HG03354 (cell line): ENCODE measurements around the gene ENPP3.
"Not testable (repeated sequence)": the region's sequence is repeated elsewhere in the genome, so short reads cannot be mapped to it uniquely, and the experiment has no call there.

Source experiments
- ATAC-seq: cut with Tn5 transposase; IDR thresholded peaks from one replicate; pipeline ENCODE4 v1.9.1; 2021; ENCODE audit warnings: mild to moderate bottlenecking; ENCODE audit not compliant: unreplicated experiment, poor library complexity, severe bottlenecking

ENPP3 gene

DNA sequence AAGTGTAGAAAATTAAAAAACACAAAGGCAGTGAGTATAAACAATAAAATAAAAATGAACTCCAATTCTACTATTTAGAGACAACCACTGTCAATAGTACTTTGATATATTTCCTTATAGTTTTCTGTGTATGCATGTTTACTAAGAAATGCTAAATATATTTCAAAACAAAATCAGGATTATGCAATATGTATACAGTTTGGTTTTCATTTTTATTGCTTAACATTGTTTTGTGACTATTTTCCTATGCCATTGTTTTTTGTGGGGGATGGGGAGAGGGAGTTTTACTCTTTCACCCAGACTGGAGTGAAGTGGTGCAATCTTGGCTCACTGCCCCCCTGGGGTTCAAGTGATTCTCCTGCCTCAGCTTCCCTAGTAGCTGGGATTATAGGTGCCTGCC is 44.5 kb downstream of the ENPP3 start:
- no peak for ATAC-seq

DNA sequence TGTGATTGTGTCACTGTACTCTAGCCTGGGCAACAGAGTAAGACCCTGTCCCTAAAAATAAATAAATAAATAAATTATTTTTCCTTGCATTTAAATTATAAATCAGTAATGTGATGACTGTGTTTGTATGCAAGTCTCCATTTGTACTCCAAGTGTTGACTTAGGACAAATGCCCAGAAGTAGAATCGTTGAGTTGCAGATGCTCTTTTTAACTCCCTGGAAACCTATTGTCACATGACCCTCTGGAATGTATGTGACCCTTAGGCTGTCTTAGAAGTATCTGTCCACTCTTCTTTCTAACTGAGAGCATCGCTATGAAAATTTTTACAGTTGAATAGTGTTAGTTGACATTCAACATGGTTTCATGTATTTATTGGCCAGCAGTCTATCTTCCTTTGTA is 45.3 kb downstream of the ENPP3 start:
- no peak for ATAC-seq

DNA sequence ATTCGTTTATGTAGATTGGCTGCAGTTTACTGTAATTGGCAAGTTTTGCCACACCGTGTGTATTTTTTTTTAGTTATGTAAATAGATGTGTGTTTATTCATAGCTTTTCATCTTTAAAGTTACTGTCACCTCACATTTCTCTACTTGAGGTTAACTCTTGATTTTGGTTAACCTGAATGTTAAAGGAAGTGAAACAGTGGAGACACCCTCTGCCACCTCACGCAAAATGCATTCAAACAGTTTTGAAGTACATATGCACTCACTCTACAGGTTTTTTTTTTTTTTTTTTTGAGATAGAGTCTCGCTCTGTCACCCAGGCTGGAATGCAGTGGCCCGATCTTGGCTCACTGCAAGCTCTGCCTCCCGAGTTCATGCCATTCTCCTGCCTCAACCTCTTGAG is 46.4 kb downstream of the ENPP3 start:
- ATAC-seq, result peak; percentile 83

DNA sequence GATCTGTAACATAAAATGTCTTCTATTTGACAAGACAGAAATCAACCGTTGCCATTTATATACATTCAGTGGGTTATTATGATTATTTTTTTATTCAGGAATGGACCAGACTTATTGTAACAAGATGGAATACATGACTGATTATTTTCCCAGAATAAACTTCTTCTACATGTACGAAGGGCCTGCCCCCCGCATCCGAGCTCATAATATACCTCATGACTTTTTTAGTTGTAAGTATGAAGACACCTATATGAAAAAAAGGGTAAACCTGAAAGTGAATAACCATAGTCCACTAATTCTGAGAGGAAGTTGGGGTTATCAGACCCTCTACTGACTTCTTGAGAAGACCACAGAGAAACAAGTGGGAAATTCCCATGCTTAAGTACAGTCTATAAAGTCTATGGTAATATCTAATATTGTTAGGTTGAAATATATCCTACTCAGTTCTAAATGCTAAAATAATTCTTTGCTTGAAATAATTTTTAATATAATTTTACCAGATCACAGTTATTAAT is 48.2 kb downstream of the ENPP3 start:
- ATAC-seq, result peak; percentile 65

DNA sequence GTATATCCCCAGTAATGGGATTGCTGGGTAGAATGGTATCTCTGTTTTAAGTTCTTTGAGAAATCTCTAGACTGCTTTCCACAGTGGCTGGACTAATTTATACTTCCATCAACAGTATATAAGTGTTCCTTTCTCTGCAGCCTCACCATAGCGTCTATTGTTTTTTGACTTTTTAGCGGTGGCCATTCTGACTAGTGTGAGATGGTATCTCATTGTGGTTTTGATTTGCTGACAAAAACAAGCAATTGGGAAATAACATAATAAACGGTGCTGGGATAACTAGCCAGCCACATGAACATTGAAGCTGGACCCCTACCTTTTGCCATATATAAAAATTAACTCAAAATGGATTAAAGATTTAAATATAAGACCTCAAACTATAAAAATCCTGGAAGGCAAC is 49.9 kb downstream of the ENPP3 start:
- no peak for ATAC-seq

DNA sequence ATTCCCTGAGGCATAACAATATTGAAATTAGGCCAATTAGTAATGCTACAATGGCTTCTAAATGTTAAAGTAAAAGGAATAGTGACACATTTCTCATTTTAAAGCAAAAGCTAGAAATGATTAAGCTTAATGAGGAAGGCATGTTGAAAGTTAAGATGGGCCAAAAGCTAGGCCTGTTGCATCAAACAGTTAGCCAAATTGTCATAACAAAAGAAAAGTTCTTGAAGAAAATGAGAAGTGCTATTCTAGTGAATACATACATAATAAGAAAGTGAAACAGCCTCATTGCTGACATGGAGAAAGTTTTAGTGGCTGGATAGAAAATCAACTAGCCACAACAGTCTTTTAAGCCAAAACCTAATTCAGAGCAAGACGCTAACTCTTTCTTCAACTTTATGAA is 51.2 kb downstream of the ENPP3 start:
- ATAC-seq, result peak; percentile 72

DNA sequence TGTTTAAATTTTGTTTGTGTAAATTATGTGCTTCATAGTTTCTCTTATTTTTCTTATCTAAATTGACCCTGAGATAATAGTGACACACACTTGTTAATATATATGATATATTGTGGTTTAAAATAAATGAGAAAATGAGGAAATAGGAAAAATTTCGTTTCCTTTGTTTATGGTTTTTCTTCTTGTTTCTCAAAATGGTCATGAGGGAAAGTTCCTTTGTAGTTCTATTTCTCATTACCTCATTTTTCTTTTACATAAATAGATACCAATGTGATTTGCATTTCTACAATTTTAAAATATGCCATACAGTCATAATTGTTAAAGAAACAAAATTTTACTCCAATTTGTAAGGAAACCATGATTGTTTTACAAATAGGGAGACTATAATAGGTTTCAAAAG is 54.9 kb downstream of the ENPP3 start:
- no peak for ATAC-seq

DNA sequence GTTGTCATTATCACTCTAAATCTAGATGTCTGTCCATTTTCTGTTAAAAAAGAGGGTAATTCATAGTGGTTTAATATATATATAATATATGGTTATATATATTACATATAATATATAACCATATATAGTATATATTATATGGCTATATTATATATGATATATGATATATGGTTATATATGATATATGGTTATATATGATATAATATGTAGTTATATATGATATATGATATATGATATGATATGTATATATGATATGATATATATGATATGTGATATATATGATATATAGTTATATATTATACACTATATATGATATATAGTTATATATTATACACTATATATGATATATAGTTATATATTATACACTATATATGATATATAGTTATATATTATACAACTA is 55.5 kb downstream of the ENPP3 start:
- ATAC-seq, result no peak

DNA sequence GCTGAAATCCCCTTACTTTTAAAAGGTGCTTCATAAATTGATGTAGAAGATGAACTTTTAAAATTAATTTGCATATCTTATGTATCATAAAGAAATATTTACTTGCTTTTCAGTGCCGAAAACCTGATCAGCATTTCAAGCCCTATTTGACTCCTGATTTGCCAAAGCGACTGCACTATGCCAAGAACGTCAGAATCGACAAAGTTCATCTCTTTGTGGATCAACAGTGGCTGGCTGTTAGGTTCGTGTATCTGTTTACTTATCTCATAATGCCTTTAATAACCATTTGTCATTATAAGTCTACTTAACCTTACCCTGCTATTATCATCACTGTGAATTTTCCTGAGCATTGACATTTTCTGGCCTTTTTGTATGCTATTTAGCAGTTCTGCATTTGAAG is 56.3 kb downstream of the ENPP3 start:
- no peak for ATAC-seq

DNA sequence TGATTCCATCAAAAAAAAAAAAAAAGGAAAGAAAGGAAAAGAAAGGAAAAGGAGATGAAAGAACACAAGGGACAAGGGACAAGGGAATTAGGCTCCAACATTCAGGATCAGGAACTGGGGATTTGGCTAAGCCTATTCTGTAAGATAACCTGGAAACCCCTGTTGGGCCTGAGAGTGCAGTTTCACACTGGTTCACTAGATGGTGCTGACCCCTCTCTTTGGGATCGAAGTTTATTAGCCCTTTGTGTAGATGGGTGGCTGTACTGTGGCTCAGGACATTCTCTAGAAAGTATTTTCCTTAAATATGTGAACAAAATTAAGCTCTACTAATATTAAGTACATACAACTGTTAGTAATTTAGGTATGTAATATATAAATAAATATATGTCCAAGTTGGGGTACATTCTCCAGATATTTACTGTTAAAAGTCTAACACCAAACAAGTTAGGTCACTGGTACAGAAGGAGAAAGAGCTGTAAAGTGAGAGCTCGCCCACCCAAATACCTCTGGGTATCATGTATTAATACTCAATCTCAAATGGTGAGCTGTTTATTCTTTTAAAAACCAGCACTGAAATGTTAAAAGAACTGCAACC is 57.8 kb downstream of the ENPP3 start:
- peak; percentile 94 for ATAC-seq

DNA sequence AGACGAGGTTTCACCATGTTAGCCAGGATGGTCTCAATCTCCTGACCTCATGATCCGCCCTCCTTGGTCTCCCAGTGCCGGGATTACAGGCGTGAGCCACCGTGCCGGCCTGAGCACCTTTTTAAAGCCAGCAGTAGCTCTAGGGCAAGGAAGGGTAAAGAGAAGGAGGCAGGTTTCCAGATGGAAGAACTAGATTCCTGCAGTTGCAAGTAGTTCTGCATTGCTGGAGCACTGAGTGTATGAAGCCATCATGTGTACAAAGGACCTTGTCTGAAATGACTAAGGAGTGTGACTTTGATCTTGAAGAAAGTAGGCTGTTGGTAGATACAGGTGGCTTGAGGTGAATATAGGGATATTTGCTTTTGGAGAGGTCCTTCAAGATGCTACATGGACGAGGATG is 59.9 kb downstream of the ENPP3 start:
- no peak for ATAC-seq

DNA sequence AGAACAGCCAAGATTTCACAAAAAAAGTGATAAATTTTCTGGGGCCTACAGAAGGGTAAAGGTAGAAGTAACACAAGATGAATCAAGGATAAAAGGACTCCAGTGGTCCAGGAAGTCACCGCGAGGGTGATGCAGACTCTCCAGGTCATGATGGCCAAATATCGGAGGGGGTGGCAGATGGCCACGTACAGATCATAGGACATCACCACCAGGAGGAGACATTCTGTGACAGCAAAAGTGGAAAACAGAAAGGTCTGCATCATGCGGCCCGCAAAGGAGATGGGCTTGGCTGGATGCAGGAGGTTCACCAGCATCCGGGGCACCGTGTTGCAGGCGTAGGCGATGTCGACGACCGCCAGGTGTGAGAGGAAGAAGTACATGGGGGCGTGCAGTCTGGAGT is 63.7 kb downstream of the ENPP3 start:
- ATAC-seq, result not testable (repeated sequence)

DNA sequence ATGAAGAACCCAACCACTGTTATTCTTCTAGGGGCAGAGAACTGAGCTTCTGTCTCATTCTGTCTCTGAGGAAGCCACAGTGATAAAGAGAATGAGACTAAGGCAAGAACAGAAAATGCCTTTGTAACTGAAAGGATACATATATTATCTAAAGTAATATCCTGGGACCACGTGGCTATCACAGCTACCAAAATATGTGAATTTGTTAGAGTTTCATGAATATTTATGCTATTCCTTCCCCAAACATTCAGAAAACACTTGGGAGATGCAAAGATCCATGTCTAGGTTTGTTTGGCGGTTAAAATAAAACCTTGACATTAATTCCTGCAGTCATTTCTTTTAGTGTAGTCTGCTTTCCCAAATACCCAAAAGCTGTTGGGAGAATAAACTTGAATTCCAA is 66.8 kb downstream of the ENPP3 start:
- not testable (repeated sequence) for ATAC-seq

DNA sequence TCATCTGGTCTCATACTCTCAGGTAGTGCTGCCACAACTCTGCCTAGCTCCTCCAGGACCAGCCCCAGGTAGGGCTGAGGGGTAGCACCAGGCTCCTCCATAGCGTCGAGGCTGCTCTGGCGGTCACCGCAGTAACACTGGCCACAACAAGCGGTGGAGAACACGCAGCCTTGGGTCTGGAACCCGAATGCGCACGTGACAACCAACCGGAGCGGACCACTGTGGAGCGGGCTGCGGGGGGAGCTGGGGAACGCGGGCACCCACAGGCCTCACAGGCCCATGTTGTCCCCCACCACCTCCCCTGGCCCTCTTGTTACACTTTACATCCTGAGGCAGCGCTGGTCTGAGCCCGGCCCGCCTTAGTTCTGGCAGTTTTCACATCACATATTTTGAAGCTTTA is 73.8 kb downstream of the ENPP3 start, which contains the start of gene CTAGE9:
Gene CTAGE9 (minus strand): TSS at position 101 of the 400 bp plus-strand sequence. CDS start 0 bp downstream, at position 101.
- ATAC-seq, result not testable (repeated sequence)

DNA sequence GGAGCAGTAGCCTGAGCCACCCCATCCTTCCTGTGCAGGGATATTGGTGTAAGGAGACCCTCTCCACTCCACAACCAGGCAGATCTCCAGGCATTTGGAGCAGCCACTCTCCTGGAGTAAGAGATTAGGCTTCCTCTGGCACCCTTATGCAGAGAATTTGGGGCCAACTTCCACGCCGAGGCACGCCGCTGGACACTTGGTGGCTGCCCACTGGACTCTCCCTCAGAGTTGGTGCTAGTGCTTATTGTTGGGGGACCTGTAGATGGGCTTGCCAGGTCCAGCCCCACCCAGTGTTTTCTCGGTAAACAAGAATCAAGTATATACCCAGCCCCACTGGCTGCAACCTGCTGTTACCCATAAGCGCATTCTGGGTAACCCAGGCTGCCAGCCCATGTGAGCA is 78.5 kb downstream of the ENPP3 start:
- ATAC-seq, result peak; percentile 60

DNA sequence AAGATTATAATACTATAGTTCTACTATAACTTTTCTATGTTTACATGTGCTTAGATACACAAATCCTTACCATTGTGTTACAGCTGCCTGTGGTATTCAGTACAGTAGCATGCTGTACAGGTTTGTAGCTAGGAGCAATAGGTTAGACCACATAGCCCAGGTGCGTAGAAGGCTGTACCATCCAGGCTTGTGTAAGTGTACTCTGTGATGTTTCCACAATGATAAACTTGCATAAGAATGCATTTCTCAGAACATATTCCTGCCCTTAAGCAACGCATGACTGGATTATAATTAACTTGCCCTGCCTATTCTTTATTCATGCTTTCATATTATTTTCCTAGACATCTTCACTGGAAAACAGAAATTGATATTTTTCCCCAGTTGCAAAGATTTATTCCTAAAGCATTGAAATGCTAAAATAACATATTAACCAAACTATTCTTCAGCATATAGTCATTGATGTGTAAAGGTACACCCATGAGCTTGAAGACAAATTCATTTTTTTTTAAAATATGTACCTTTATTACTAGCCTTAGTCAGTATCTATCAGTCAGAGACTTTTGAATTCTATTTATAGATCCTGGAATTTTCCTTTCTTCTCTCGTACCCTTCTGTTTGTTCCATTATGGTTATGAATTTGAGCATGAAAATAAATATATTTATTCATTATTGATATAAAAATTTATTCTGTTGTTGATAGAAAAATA is 80.9 kb downstream of the ENPP3 start:
- ATAC-seq, result no peak

DNA sequence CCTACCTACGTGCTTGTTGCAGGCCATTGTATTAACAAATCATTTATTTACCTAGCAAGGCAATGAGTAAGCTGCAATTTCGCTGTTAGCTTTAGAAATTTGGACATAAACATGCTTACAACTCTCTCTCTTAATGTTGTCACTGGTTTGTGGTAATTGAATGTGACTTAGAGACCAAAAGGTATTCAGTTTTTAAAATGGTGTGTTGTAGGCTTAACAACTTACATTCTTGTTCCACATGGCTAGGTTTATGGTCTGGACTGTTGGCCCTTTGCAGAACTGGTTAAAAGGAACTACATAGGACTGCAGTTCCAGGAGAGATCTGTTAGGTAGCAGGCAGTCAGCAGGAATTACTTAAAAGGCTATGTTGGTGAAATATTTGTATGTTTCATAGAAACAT is 84.1 kb downstream of the ENPP3 start:
- ATAC-seq, result no peak

DNA sequence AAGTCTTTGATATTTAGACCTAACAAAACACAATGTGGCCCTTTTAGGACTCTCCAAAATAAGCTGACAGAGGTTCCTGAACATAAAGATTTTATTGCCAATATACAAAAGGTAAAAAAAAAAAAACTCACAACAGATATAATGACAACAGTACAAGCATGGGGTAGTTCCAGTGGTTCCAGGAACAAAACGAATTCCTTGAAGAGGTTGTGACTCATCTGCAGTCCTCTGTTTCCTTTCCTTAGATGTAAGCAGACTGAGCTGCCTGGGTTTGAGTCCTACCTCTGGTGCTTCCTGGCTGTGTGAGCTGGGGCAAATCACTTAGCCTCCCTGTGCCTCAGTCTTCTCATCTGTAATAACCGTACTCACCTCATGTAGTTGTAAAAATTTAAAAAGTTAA is 87.0 kb downstream of the ENPP3 start:
- ATAC-seq, result no peak

DNA sequence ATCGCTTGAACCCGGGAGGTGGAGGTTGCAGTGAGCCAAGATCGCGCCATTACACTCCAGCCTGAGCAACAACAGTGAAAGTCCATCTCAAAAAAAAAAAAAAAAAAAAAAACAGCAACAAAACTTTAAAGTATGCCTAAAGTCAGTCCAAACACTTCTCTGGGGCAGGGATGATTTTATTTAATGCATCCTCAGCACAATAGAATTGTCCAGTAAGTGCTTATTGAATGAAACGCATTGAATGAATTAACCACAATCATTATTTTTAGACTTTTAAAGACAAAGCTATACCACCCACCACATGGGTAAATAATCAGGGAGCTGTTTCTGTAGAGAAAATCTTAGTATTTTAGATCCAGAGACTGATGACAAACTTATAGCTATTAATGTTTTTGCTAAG is 90.4 kb downstream of the ENPP3 start:
- ATAC-seq, result no peak

DNA sequence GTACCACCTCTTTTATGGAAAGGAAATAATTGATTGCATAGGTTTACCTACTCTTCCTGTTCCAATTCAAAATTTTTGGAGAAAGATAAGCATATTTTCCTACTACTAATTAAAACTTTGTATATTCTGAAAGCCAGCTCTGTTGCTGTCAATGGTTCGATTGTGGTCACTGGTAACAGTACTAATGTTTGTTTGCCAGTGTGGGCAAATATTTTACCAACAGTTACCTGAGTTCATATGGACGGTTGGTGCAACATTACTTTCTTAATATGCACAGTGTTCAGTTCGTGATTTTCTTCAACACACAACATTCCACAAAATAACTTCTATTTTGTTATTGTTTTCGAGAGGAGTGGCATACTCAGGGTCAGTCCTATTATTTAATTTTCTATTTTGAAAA is 90.8 kb downstream of the ENPP3 start:
- no peak for ATAC-seq

DNA sequence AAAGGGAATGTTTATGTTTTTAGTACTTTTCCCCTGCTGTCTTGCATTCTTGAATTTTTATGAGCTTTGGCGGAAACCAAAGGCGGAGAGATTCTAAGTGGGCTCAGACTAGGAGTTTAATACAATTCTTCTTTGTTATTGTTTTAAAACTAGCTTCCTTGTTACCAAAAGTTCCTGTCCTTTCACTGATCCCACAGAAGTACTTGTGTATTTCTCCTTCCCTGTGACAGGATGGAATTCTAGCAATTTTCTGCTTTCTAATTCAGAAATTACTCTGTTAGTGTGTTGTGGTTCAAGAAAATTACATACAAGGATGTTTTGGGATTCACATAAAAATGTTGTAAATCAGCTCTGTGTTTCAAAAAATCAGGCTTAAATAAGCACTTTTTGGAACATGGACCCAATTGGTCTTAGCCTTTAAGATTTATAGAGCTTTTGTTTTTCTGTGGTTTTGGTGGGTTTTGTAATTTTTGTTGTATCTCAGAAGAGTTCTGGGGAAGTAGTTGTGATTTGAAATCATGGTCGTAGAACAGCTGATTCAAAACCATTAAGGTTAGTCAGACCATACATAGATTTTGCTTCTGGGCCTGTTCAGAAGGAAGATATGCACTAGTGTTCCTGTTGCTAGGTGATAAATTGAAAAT is 91.3 kb downstream of the ENPP3 start:
- no peak for ATAC-seq
